HepG2 (cell line): ENCODE measurements around the gene SLC16A4. TPM values are rescaled to one million over a fixed set of nuclear protein-coding genes. Genes with fewer than 3 reads are reported as not detected.

Source experiments
- AHDC1 ChIP-seq: sonication (generic); formaldehyde crosslinking; IDR thresholded peaks from 2 replicates; pipeline ENCODE4 v1.5.1; 2020; ENCODE audit warnings: mild to moderate bottlenecking, missing genetic modification reagents, borderline replicate concordance
- ATRX ChIP-seq: sonication (generic); formaldehyde crosslinking; IDR thresholded peaks from 2 replicates; pipeline ENCODE4 v1.4.0; 2020; ENCODE audit warnings: missing genetic modification reagents, borderline replicate concordance
- CBX1 ChIP-seq: IDR thresholded peaks from one replicate; pipeline ENCODE4 v1.6.1; 2016; ENCODE audit warnings: antibody characterized with exemption, low read depth
- FOXA3 ChIP-seq: IDR thresholded peaks from 2 replicates; pipeline ENCODE4 v1.6.1; 2016; ENCODE audit warnings: missing genetic modification reagents, missing compliant biosample characterization
- IKZF1 ChIP-seq: fragments of 450-650 bp; IDR thresholded peaks from 2 replicates; pipeline ENCODE4 v1.7.1; 2016
- ISL2 ChIP-seq: sonication (generic); formaldehyde crosslinking; IDR thresholded peaks from 2 replicates; pipeline ENCODE4 v1.5.0; 2020; ENCODE audit warnings: missing genetic modification reagents
- KDM5B ChIP-seq: sonication (generic); formaldehyde crosslinking; IDR thresholded peaks from 2 replicates; pipeline ENCODE4 v1.4.0; 2020; ENCODE audit warnings: missing genetic modification reagents, mild to moderate bottlenecking, borderline replicate concordance
- MZF1 ChIP-seq: sonication (generic); formaldehyde crosslinking; IDR thresholded peaks from 2 replicates; pipeline ENCODE4 v1.8.1; 2023; ENCODE audit warnings: mild to moderate bottlenecking, missing genetic modification reagents, borderline replicate concordance
- SIN3B ChIP-seq: fragments of 150-350 bp; IDR thresholded peaks from 2 replicates; pipeline ENCODE4 v1.6.1; 2014; ENCODE audit warnings: low read length
- XRCC5 ChIP-seq: fragments of 200-400 bp; formaldehyde crosslinking; optimal IDR thresholded peaks from 2 replicates; pipeline ENCODE3; 2017; ENCODE audit warnings: mild to moderate bottlenecking, low read length
- ZC3H13 ChIP-seq: sonication (generic); formaldehyde crosslinking; IDR thresholded peaks from 2 replicates; pipeline ENCODE4 v1.8.1; 2023; ENCODE audit warnings: mild to moderate bottlenecking, missing genetic modification reagents, moderate library complexity
- ZNF142 ChIP-seq: sonication (generic); formaldehyde crosslinking; IDR thresholded peaks from 2 replicates; pipeline ENCODE4 v1.4.0; 2020; ENCODE audit warnings: missing genetic modification reagents
- ZNF160 ChIP-seq: sonication (generic); formaldehyde crosslinking; IDR thresholded peaks from 2 replicates; pipeline ENCODE4 v1.8.0; 2022; ENCODE audit warnings: mild to moderate bottlenecking, inconsistent platforms, missing genetic modification reagents
- ZNF691 ChIP-seq: sonication (generic); formaldehyde crosslinking; IDR thresholded peaks from 2 replicates; pipeline ENCODE4 v1.4.0; 2020; ENCODE audit warnings: missing genetic modification reagents, low read depth, mild to moderate bottlenecking, borderline replicate concordance
- ZNF703 ChIP-seq: sonication (generic); formaldehyde crosslinking; IDR thresholded peaks from 2 replicates; pipeline ENCODE4 v1.5.1; 2020; ENCODE audit warnings: missing genetic modification reagents, mild to moderate bottlenecking, moderate library complexity, borderline replicate concordance
- ZNF720 ChIP-seq: sonication (generic); formaldehyde crosslinking; IDR thresholded peaks from 2 replicates; pipeline ENCODE4 v1.4.0; 2020; ENCODE audit warnings: missing genetic modification reagents
- ZSCAN5A ChIP-seq: sonication (generic); formaldehyde crosslinking; IDR thresholded peaks from 2 replicates; pipeline ENCODE4 v1.8.0; 2022; ENCODE audit warnings: mild to moderate bottlenecking, missing genetic modification reagents, borderline replicate concordance
- polyA plus RNA-seq, 8 experiments: library from polyadenylated mRNA; depleted of rRNA in 3 of 8; stranded (reverse) in 7 of 8; unstranded in 1 of 8; fragments of >200 nt; fragmentation: Illumina TruSeq in 4 of 8; extraction: Trizol in 4 of 8; gene quantifications; 2 replicates each; pipeline versions ENCODE4 v1.2.1 to v1.2.3, GENCODE V29; 2011 to 2016; ENCODE audit warnings: low read depth in 4 of 8, missing spikeins in 1 of 8, mixed read lengths in 1 of 8; ENCODE audit not compliant: insufficient read depth in 1 of 8
- total RNA-seq, 5 experiments: library from RNA; depleted of rRNA; stranded (reverse); fragments of >200 nt; fragmentation: Illumina TruSeq; extraction: Trizol; gene quantifications; 2 replicates each; pipeline ENCODE4 v1.2.3, GENCODE V29; 2016; ENCODE audit warnings: low read depth in 1 of 5

Gene SLC16A4
- total and polyA plus RNA-seq, 2 of the 13 experiments (the other 11 are each of a cell fraction or from before 2014, with no cell fraction given) = 1.1 to 1.5 TPM

- TF ChIP-seq ZC3H13 (no peak), ZNF720 (CRISPR knock-in tag) (no peak), IKZF1 (no peak), ZNF142 (CRISPR knock-in tag) (no peak), SIN3B (no peak), MZF1 (CRISPR knock-in tag) (no peak), CBX1 (no peak), ATRX (CRISPR knock-in tag) (no peak), ZNF160 (CRISPR knock-in tag) (no peak), ZNF703 (no peak), AHDC1 (CRISPR knock-in tag) (no peak; the same call in 1 of the 2 replicates), KDM5B (CRISPR knock-in tag) (no peak), FOXA3 (CRISPR knock-in tag) (peak; percentile 78), ZNF691 (CRISPR knock-in tag) (no peak), ISL2 (CRISPR knock-in tag) (no peak), ZSCAN5A (CRISPR knock-in tag) (no peak), XRCC5 (no peak)
These were observed 55.6 kb downstream of the SLC16A4 start (continued) for GRCh38 chr1:110335265-110335664.
